Breast epithelium (tissue), 4 donors: Measurements from ENCODE around the gene ZNF580. TPM values are rescaled to one million over a fixed set of nuclear protein-coding genes. Genes with fewer than 3 reads are reported as not detected.
A peak's percentile ranks its signal among the peaks of the same experiment; 100 is the strongest.

Source experiments
- DNase-seq, 2 donors: peaks; one replicate each; pipeline ENCODE4 v3.0.0-alpha.2; 2019; ENCODE audit warnings: low spot score in 2 of 2
- H3K27ac ChIP-seq, 2 donors: fragments of 200-600 bp; sonication (generic) in 1 of 2; one replicate each; pipeline ENCODE4 v1.5.1; 2016 to 2019; ENCODE audit warnings: mild to moderate bottlenecking in 1 of 2
- H3K27me3 ChIP-seq, 2 donors: fragments of 200-600 bp; sonication (generic) in 1 of 2; one replicate each; pipeline versions ENCODE4 v1.5.1 to v1.6.0; 2017 to 2019; ENCODE audit warnings: control low read depth in 1 of 2, mild to moderate bottlenecking in 1 of 2
- H3K36me3 ChIP-seq: fragments of 200-600 bp; one replicate; pipeline ENCODE4 v1.5.1; 2019
- H3K4me1 ChIP-seq, 2 donors: fragments of 200-600 bp; sonication (generic); one replicate each; pipeline ENCODE4 v1.5.1; 2016 to 2019; ENCODE audit warnings: control low read depth in 1 of 2
- H3K4me3 ChIP-seq, 3 donors: fragments of 200-600 bp; sonication (generic); 1 replicate in 2 of 3; 2 replicates in 1 of 3; pipeline ENCODE4 v1.5.1; 2016 to 2019; ENCODE audit warnings: mild to moderate bottlenecking in 3 of 3, moderate library complexity in 2 of 3
- H3K9me3 ChIP-seq, 2 donors: fragments of 200-600 bp; sonication (generic) in 1 of 2; one replicate each; pipeline ENCODE4 v1.5.1; 2016 to 2019; ENCODE audit warnings: control low read depth in 1 of 2
- CTCF ChIP-seq, 3 donors: fragments of 450-650 bp; IDR thresholded peaks; one replicate each; pipeline ENCODE4 v1.5.1; 2016 to 2017; ENCODE audit warnings: antibody characterized with exemption in 3 of 3, mild to moderate bottlenecking in 3 of 3, moderate library complexity in 3 of 3
- POLR2A ChIP-seq: fragments of 450-650 bp; IDR thresholded peaks from one replicate; pipeline ENCODE4 v1.6.1; 2016; ENCODE audit warnings: antibody characterized with exemption, mild to moderate bottlenecking, moderate library complexity
- POLR2AphosphoS5 ChIP-seq, 3 donors: sonication (generic); formaldehyde crosslinking; IDR thresholded peaks; one replicate each; pipeline ENCODE4 v1.6.1; 2017; ENCODE audit warnings: antibody characterized with exemption in 3 of 3
- intact Hi-C: fragments of 100-400 bp; cut with DNase I; formaldehyde crosslinking; loops from one replicate; pipeline ENCODE4 v1.15.1; 2023; ENCODE audit warnings: low total_unique reads
- total RNA-seq, 3 donors: library from RNA; depleted of rRNA; stranded (reverse); fragments of >200 nt; gene quantifications; one replicate each; pipeline ENCODE4 v1.1.0, GENCODE V29; 2016

The ZNF580 gene
- total RNA-seq, 3 donors from 2014 or later = 21.0 to 24.3 (median 22.4) TPM

- intact Hi-C loops = no loop called here
- Histone ChIP-seq H3K4me1 (peaks cover 11 to 13% of the 10 kb centered on the region in 2 donors), H3K27ac (peak within 1 kb of the TSS; percentile 94 to 98), H3K36me3 (no peaks in the 10 kb centered on the region), H3K4me3 (peak within 1 kb of the TSS; percentile 90 to 99 (median 93)), H3K27me3 (no peaks in the 10 kb centered on the region), H3K9me3 (no peaks in the 10 kb centered on the region)
- no peak for TF ChIP-seq CTCF (IDR thresholded peaks at IDR 0.05)
- TF ChIP-seq POLR2A = no peak
- peak; percentile 11 to 62 (median 50) for TF ChIP-seq POLR2AphosphoS5 (IDR thresholded peaks at IDR 0.05)
- peak in 1 of 2 donors; percentile 72 for DNase-seq
These were observed 2.4 kb downstream of the ZNF580 start, which contains the start of gene ZNF581 for GRCh38 chr19:55643003-55643886. Gene ZNF581 (plus strand): TSS chr19:55643649. CDS start chr19:55644572, 923 bp downstream.

- Histone ChIP-seq H3K27ac (peak overlapping the region; percentile 94 to 98), H3K27me3 (no peaks in the 10 kb centered on the region), H3K36me3 (no peaks in the 10 kb centered on the region), H3K4me1 (peaks cover 11 to 13% of the 10 kb centered on the region in 2 donors), H3K4me3 (peak overlapping the region; percentile 90 to 99 (median 93)), H3K9me3 (no peaks in the 10 kb centered on the region)
- TF ChIP-seq POLR2A = no peak
- TF ChIP-seq POLR2AphosphoS5 (IDR thresholded peaks at IDR 0.05) = no peak
- no peak for TF ChIP-seq CTCF (IDR thresholded peaks at IDR 0.05)
- no peak for DNase-seq
- intact Hi-C loops = no loop called here
These were observed 3.0 kb downstream of the ZNF580 start for GRCh38 chr19:55643887-55644176.

GRCh38 chr19:55644191-55644833 is 3.5 kb downstream of the ZNF580 start:
- H3K27ac ChIP-seq = peak overlapping the region; percentile 94 to 98
- TF ChIP-seq CTCF (IDR thresholded peaks at IDR 0.05) = no peak
- TF ChIP-seq POLR2AphosphoS5 (IDR thresholded peaks at IDR 0.05) = no peak
- peaks cover 13 to 14% of the 10 kb centered on the region in 2 donors for H3K4me1 ChIP-seq
- peak overlapping the region; percentile 90 to 99 (median 93) for H3K4me3 ChIP-seq
- DNase-seq = no peak
- H3K27me3 ChIP-seq = no peaks in the 10 kb centered on the region
- no peaks in the 10 kb centered on the region for H3K9me3 ChIP-seq
- H3K36me3 ChIP-seq = no peaks in the 10 kb centered on the region
- intact Hi-C loops = no loop called here

GRCh38 chr19:55644842-55645511 is 4.2 kb downstream of the ZNF580 start:
- Histone ChIP-seq H3K4me1 (peaks cover 13 to 15% of the 10 kb centered on the region in 2 donors), H3K27ac (no peak overlapping the region), H3K36me3 (no peaks in the 10 kb centered on the region), H3K9me3 (no peaks in the 10 kb centered on the region), H3K4me3 (peak overlapping the region in 1 of 3 donors; percentile 99), H3K27me3 (no peaks in the 10 kb centered on the region)
- intact Hi-C loops = no loop called here
- DNase-seq = no peak
- TF ChIP-seq CTCF (IDR thresholded peaks at IDR 0.05) (no peak), POLR2AphosphoS5 (IDR thresholded peaks at IDR 0.05) (no peak), POLR2A (no peak)
